Bronchial epithelial cell (primary cell): ENCODE measurements around the gene COL26A1. TPM values are rescaled to one million over a fixed set of nuclear protein-coding genes. Genes with fewer than 3 reads are reported as not detected.

Source experiments
- DNase-seq: peaks from one replicate; pipeline ENCODE4 v3.0.0-alpha.2; 2010; ENCODE audit warnings: low read depth
- FAIRE-seq: peaks from 2 replicates; lab custom pipeline; 2011; peaks lifted over from hg19 to GRCh38; lab: Jason Lieb, UNC
- H3K27me3 ChIP-seq: 2 replicates; pipeline ENCODE4 v1.5.1; 2011; ENCODE audit warnings: low read length; ENCODE audit not compliant: control insufficient read depth, insufficient read depth
- H3K36me3 ChIP-seq: 2 replicates; pipeline ENCODE4 v1.5.1; 2011; ENCODE audit warnings: low read length; ENCODE audit not compliant: control insufficient read depth, insufficient read depth
- H3K4me3 ChIP-seq: 2 replicates; pipeline ENCODE4 v1.5.1; 2011; ENCODE audit warnings: mild to moderate bottlenecking, low read depth, low read length, control low read depth
- total RNA-seq: library from RNA; depleted of rRNA; stranded (reverse); fragments of >200 nt; gene quantifications from 2 replicates; pipeline ENCODE4 v1.2.1, GENCODE V29; 2014
- TF ChIP-seq, protein P1 (sequence below): IDR thresholded peaks from 2 replicates; pipeline ENCODE4 v1.5.1; 2011; ENCODE audit warnings: mild to moderate bottlenecking, moderate library complexity, low read length, control low read depth, inconsistent platforms; ENCODE audit not compliant: insufficient read depth, severe bottlenecking

COL26A1 gene
- total RNA-seq, 1 donor from 2014 or later: not detected

DNA sequence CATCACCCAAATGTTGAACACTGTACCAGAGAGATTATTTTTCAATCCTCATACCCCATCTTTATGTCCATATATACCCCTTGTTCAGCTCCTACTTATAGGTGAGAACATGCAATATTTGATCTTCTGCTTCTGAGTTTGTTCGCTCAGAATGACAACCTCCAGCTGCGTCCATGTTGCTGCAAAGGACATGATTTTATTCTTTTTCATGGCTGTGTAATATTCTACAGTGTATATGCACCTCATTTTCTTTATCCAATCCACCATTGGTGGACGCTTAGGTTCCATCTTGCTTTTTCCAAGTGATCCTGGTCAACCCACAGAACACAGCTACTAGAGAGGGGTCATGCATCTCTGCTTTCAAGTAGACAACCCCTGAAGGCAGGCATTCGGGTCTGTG is 166.9 kb downstream of the COL26A1 start:
- no peak overlapping the region for H3K4me3 ChIP-seq
- FAIRE-seq (no peak), DNase-seq (no peak)
- TF ChIP-seq, protein P1, sequence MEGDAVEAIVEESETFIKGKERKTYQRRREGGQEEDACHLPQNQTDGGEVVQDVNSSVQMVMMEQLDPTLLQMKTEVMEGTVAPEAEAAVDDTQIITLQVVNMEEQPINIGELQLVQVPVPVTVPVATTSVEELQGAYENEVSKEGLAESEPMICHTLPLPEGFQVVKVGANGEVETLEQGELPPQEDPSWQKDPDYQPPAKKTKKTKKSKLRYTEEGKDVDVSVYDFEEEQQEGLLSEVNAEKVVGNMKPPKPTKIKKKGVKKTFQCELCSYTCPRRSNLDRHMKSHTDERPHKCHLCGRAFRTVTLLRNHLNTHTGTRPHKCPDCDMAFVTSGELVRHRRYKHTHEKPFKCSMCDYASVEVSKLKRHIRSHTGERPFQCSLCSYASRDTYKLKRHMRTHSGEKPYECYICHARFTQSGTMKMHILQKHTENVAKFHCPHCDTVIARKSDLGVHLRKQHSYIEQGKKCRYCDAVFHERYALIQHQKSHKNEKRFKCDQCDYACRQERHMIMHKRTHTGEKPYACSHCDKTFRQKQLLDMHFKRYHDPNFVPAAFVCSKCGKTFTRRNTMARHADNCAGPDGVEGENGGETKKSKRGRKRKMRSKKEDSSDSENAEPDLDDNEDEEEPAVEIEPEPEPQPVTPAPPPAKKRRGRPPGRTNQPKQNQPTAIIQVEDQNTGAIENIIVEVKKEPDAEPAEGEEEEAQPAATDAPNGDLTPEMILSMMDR: no peak
- no peaks in the 10 kb centered on the region for H3K36me3 ChIP-seq
- peaks cover 3% of the 10 kb centered on the region for H3K27me3 ChIP-seq

DNA sequence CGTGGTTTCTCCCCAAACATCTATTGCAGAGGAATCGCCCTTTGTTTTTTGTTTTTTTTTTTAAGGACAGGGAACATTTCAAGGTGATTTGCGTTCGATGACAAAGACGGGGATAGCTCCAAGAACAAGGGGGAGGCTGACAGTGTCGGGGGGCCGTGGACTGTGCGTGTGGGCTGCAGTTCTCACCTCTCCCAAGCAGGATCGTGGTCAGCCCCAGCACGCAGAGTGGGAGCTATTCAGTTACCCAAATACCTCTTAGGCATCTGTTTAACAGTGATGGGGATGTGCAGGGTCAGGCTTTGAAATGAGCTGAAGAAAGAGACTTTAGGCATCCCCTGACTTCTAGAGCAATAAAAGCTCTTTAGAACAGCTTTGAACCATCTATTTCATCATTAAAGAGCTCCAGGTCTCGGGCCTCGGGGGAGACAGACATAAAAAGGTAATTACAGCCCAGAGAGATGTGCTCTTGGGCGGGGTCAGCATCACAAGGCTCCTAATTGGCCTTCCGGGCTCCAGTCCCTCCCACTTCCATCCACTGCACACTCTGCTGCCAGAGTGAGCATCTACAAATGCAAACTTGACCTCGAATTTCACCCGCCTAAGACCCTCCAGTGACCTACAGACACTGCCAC is 169.2 kb downstream of the COL26A1 start:
- peaks cover 3% of the 10 kb centered on the region for H3K27me3 ChIP-seq
- TF ChIP-seq, protein P1: no peak
- H3K4me3 ChIP-seq: no peak overlapping the region
- DNase-seq (no peak), FAIRE-seq (no peak)
- no peaks in the 10 kb centered on the region for H3K36me3 ChIP-seq

DNA sequence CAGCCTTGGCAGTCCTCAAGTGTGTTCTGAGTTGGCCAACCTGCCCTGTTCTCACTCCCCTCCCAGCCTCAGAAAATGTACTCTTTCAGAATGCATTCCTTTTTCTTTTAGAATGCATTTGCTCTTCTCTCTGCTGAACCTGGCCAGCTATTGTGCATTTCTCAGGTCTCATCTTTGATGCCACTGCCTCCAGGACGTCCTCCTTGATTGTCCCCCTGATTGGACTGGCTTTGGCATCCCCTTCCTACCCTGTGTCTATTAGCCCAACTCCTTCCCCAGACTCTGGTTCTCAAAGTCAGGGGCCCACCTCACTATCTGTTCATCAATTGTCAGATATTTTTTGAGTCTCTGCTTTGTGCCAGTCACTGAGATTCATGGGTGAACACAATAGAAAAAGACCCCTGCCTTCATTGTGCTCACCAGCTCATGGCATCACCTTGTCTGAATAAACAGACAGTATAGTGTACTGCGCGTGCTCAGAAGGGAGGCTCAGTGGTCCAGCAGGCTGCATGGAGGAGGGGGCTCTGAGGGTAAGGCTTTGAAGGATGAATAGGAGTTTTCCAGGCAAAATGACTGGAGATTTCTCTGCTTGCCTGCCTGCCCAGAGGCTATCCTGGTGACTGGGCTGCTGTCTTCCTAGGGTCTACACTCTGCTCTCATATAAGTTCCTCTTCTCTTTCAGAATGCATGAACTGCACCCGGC is 169.9 kb downstream of the COL26A1 start:
- no peaks in the 10 kb centered on the region for H3K36me3 ChIP-seq
- DNase-seq (no peak), FAIRE-seq (no peak)
- no peak overlapping the region for H3K4me3 ChIP-seq
- H3K27me3 ChIP-seq: peaks cover 3% of the 10 kb centered on the region
- TF ChIP-seq, protein P1: no peak

DNA sequence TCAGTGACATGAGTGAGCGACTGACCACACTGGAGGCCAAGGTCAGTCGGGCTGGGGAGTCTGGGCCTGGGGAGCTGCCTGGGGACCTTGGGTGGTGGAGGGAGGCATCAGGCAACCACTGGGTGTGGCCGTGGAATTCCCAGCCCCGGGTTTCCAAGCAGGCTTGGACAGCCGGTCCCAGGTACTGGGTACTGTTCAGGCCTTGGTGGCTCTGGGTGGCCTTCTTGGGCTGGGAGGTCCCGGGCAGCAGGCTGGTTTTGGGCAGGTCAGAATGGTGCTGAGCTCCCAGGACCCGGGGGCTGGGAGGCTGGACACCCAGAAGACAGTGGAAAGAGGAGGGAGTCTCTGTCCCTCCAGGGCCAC is 170.4 kb downstream of the COL26A1 start:
- DNase-seq (no peak), FAIRE-seq (no peak)
- H3K4me3 ChIP-seq: no peak overlapping the region

DNA sequence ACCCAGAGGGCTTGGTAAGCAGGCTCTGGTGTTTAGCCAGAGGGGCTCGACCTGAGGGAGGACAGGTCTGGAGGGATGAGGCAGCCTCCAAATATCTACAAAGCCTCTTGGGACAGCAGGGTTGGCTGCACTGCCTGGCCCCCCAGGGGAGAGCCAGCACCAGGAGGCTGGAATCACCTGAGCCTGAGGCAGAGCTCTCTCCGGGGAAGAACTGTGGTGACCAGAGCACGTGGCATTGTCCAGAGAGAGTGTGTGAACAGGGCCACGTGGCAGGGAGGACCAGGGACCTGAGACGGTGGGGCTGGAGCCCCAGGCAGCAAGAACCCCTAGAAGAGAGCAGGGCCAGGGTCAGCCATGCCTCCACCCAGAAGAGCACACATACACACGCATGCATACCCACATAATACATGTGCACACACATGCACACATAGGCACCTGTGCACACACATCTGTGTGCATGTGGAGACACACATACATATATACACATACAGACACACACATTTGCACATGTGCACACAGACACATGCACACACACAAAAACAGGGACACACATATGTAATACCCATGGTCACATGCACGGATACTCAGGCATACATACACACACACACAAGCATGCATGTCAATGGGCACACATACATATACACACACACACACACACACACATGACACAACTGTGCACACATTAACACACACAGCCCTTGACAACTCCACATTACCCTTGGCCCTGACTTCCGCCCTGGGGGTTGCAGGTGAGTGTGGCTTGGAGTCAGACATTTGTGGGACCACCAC is 171.5 kb downstream of the COL26A1 start:
- TF ChIP-seq, protein P1: no peak
- no peak overlapping the region for H3K4me3 ChIP-seq
- peaks cover 3% of the 10 kb centered on the region for H3K27me3 ChIP-seq
- FAIRE-seq: peak; percentile 86
- DNase-seq: no peak
- H3K36me3 ChIP-seq: no peaks in the 10 kb centered on the region

More for the DNA sequence above, 170.4 kb downstream of the COL26A1 start:
- TF ChIP-seq, protein P1: no peak
- peaks cover 3% of the 10 kb centered on the region for H3K27me3 ChIP-seq
- H3K36me3 ChIP-seq: no peaks in the 10 kb centered on the region
